Measurements from ENCODE around the gene MAOB.
"Not testable (repeated sequence)": the region's sequence is repeated elsewhere in the genome, so short reads cannot be mapped to it uniquely, and the experiment has no call there.

Gene MAOB

GRCh38 chrX:43882294-43882681 is at the start of gene MAOB:
TSS of gene MAOB (minus strand) at chrX:43882450. CDS start at chrX:43882299, 151 bp downstream.
- no peak for DNase-seq

GRCh38 chrX:43922032-43922431 is 39.8 kb upstream of the MAOB start:
- DNase-seq = not testable (repeated sequence)

GRCh38 chrX:43910772-43911171 is 28.5 kb upstream of the MAOB start:
- not testable (repeated sequence) for DNase-seq

GRCh38 chrX:43910012-43910411 is 27.8 kb upstream of the MAOB start:
- DNase-seq = no peak

GRCh38 chrX:43909141-43909540 is 26.9 kb upstream of the MAOB start:
- DNase-seq = no peak

- no peak for DNase-seq
Observed at GRCh38 chrX:43899878-43900815, 17.9 kb upstream of the MAOB start.

GRCh38 chrX:43898406-43899035 is 16.3 kb upstream of the MAOB start:
- no peak for DNase-seq

GRCh38 chrX:43897290-43897689 is 15.0 kb upstream of the MAOB start:
- DNase-seq = no peak

GRCh38 chrX:43892336-43892870 is 10.2 kb upstream of the MAOB start:
- DNase-seq = no peak

- no peak for DNase-seq
Observed at GRCh38 chrX:43885617-43886016, 3.4 kb upstream of the MAOB start.

- DNase-seq = no peak
Observed at GRCh38 chrX:43881410-43882293, 598 bp downstream of the MAOB start.

GRCh38 chrX:43880425-43880824 is 1.8 kb downstream of the MAOB start:
- DNase-seq = no peak

GRCh38 chrX:43878906-43879526 is 3.2 kb downstream of the MAOB start:
- no peak for DNase-seq

GRCh38 chrX:43876680-43877079 is 5.6 kb downstream of the MAOB start:
- no peak for DNase-seq

- DNase-seq = no peak
Observed at GRCh38 chrX:43870758-43871419, 11.4 kb downstream of the MAOB start.

GRCh38 chrX:43870011-43870410 is 12.2 kb downstream of the MAOB start:
- DNase-seq = no peak

- no peak for DNase-seq
Observed at GRCh38 chrX:43868791-43869190, 13.5 kb downstream of the MAOB start.

- DNase-seq = no peak
Observed at GRCh38 chrX:43866423-43866822, 15.8 kb downstream of the MAOB start.

GRCh38 chrX:43865791-43866190 is 16.5 kb downstream of the MAOB start:
- DNase-seq = no peak

GRCh38 chrX:43862434-43862833 is 19.8 kb downstream of the MAOB start:
- DNase-seq = no peak

- no peak for DNase-seq
Observed at GRCh38 chrX:43861750-43862149, 20.5 kb downstream of the MAOB start.

Data from NCI-H2107 (cell line).